HEK293 (cell line): ENCODE data around the gene SEMA3D.

ENCODE experiments used
- CTCF ChIA-PET: fragments of 350-600 bp; formaldehyde crosslinking; extraction: SDS; loops from one replicate; lab custom pipeline; 2021; ENCODE audit warnings: antibody characterized with exemption; lab: Yijun Ruan, JAX
- POLR2A ChIA-PET: fragments of 300-600 bp; formaldehyde crosslinking; extraction: SDS; loops from one replicate; lab custom pipeline; 2020; ENCODE audit warnings: antibody characterized with exemption, inconsistent platforms; lab: Yijun Ruan, JAX
- H3K27ac ChIP-seq: fragments of 200-500 bp; sonication (Bioruptor generic); 2 replicates; pipeline ENCODE4 v1.5.1; 2014; ENCODE audit warnings: low read depth, low read length, control low read depth, inconsistent platforms; ENCODE audit errors: extremely low read depth
- H3K36me3 ChIP-seq, 2 experiments: fragments of 200-500 bp in 1 of 2; sonication (Bioruptor generic) in 1 of 2; 1 replicate in 1 of 2; 2 replicates in 1 of 2; pipeline ENCODE4 v1.5.1; 2014 to 2017; ENCODE audit warnings: inconsistent platforms in 2 of 2, low read length in 2 of 2; ENCODE audit not compliant: control insufficient read depth in 2 of 2, insufficient read depth in 1 of 2
- H3K4me1 ChIP-seq: fragments of 200-500 bp; sonication (Bioruptor generic); 2 replicates; pipeline ENCODE4 v1.5.1; 2014; ENCODE audit warnings: mild to moderate bottlenecking, low read length, inconsistent platforms; ENCODE audit not compliant: control insufficient read depth, insufficient read depth
- H3K4me3 ChIP-seq: 2 replicates; pipeline ENCODE4 v1.5.1; 2011; ENCODE audit warnings: low read depth, mild to moderate bottlenecking, control low read depth, low read length, moderate library complexity
- H3K9me3 ChIP-seq: fragments of 200-500 bp; sonication (Bioruptor generic); 2 replicates; pipeline ENCODE4 v1.5.1; 2014; ENCODE audit warnings: low read depth, low read length, inconsistent platforms; ENCODE audit not compliant: control insufficient read depth, insufficient read depth
- BCL11B ChIP-seq: fragments of 450-650 bp; formaldehyde crosslinking; IDR thresholded peaks from 2 replicates; pipeline ENCODE4 v1.5.1; 2016; ENCODE audit warnings: low read depth, missing biosample characterization, missing genetic modification characterization
- EGR2 ChIP-seq: fragments of 450-650 bp; formaldehyde crosslinking; IDR thresholded peaks from 2 replicates; pipeline ENCODE4 v1.5.1; 2016; ENCODE audit warnings: low read depth, missing biosample characterization, missing genetic modification characterization
- GLI4 ChIP-seq: fragments of 450-650 bp; formaldehyde crosslinking; IDR thresholded peaks from 2 replicates; pipeline ENCODE4 v1.5.1; 2016; ENCODE audit warnings: missing biosample characterization, missing genetic modification characterization
- GLIS1 ChIP-seq: fragments of 450-650 bp; formaldehyde crosslinking; IDR thresholded peaks from 2 replicates; pipeline ENCODE4 v1.5.1; 2016; ENCODE audit warnings: missing biosample characterization, missing genetic modification characterization
- GLIS2 ChIP-seq: fragments of 450-650 bp; formaldehyde crosslinking; IDR thresholded peaks from 2 replicates; pipeline ENCODE4 v1.5.1; 2016; ENCODE audit warnings: missing biosample characterization, missing genetic modification characterization
- IKZF3 ChIP-seq: fragments of 450-650 bp; IDR thresholded peaks from 2 replicates; pipeline ENCODE4 v1.5.0; 2018; ENCODE audit warnings: missing biosample characterization, mild to moderate bottlenecking, missing genetic modification characterization, moderate library complexity
- KLF7 ChIP-seq: fragments of 450-650 bp; formaldehyde crosslinking; IDR thresholded peaks from 2 replicates; pipeline ENCODE4 v1.5.1; 2016; ENCODE audit warnings: missing biosample characterization, missing genetic modification characterization, borderline replicate concordance
- KLF9 ChIP-seq: fragments of 450-650 bp; formaldehyde crosslinking; IDR thresholded peaks from 2 replicates; pipeline ENCODE4 v1.5.1; 2016; ENCODE audit warnings: missing biosample characterization, missing genetic modification characterization, low read depth
- PRDM1 ChIP-seq: fragments of 450-650 bp; formaldehyde crosslinking; IDR thresholded peaks from 2 replicates; pipeline ENCODE4; 2016; ENCODE audit warnings: missing biosample characterization, missing genetic modification characterization
- SP3 ChIP-seq: fragments of 450-650 bp; formaldehyde crosslinking; IDR thresholded peaks from 2 replicates; pipeline ENCODE4 v1.5.1; 2016; ENCODE audit warnings: missing biosample characterization, missing genetic modification characterization
- ZBTB7A ChIP-seq: fragments of 450-650 bp; formaldehyde crosslinking; IDR thresholded peaks from 2 replicates; pipeline ENCODE4 v1.5.1; 2016; ENCODE audit warnings: low read depth, missing biosample characterization, missing genetic modification characterization
- ZFP41 ChIP-seq: fragments of 450-650 bp; formaldehyde crosslinking; IDR thresholded peaks from 2 replicates; pipeline ENCODE4 v1.5.1; 2016; ENCODE audit warnings: missing biosample characterization, missing genetic modification characterization, borderline replicate concordance
- ZFP69B ChIP-seq: fragments of 450-650 bp; formaldehyde crosslinking; IDR thresholded peaks from 2 replicates; pipeline ENCODE4 v1.5.1; 2016; ENCODE audit warnings: missing biosample characterization, missing genetic modification characterization
- ZNF121 ChIP-seq: fragments of 450-650 bp; formaldehyde crosslinking; IDR thresholded peaks from 2 replicates; pipeline ENCODE4 v1.5.1; 2016; ENCODE audit warnings: missing biosample characterization, missing genetic modification characterization
- ZNF133 ChIP-seq: fragments of 450-650 bp; formaldehyde crosslinking; IDR thresholded peaks from 2 replicates; pipeline ENCODE4 v1.5.1; 2016; ENCODE audit warnings: missing biosample characterization, missing genetic modification characterization
- ZNF24 ChIP-seq: fragments of 450-650 bp; formaldehyde crosslinking; IDR thresholded peaks from 2 replicates; pipeline ENCODE4 v1.5.1; 2016; ENCODE audit warnings: missing biosample characterization, missing genetic modification characterization
- ZNF433 ChIP-seq: fragments of 450-650 bp; formaldehyde crosslinking; IDR thresholded peaks from 2 replicates; pipeline ENCODE4 v1.5.1; 2016; ENCODE audit warnings: missing biosample characterization, missing genetic modification characterization, low read depth
- ZNF521 ChIP-seq: fragments of 450-650 bp; formaldehyde crosslinking; IDR thresholded peaks from 2 replicates; pipeline ENCODE4 v1.5.1; 2017; ENCODE audit warnings: missing biosample characterization, mild to moderate bottlenecking, missing genetic modification characterization
- ZNF677 ChIP-seq: fragments of 450-650 bp; IDR thresholded peaks from 2 replicates; pipeline ENCODE4 v1.5.0; 2018; ENCODE audit warnings: missing biosample characterization, mild to moderate bottlenecking, missing genetic modification characterization, moderate library complexity
- ZNF707 ChIP-seq: fragments of 450-650 bp; formaldehyde crosslinking; IDR thresholded peaks from 2 replicates; pipeline ENCODE4 v1.5.1; 2016; ENCODE audit warnings: missing biosample characterization, missing genetic modification characterization

Gene SEMA3D

DNA sequence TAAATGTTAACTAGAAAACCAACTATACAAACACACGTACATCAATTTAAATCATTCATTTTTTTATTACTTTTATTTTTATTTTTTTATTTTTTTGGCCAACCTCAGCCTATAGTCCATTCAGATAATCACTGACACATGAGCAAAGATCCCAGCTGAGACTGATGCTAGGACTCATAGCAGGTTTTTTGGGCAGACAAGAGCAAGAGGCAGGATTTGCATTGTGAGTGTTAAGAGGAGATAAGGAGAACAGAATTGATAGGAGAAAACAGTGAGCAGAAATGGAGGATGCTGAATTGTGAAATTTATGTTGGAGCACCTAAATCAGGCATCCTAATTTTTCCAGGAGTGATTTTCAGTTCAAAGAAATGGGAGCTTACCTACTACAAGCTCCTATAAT is 240.3 kb downstream of the SEMA3D start:
- CTCF ChIA-PET = interaction anchor here (0.7 kb wide), 1 partner anchor 884 kb away, joined by 3 read pairs; no protein-coding TSS in a partner anchor
- Histone ChIP-seq H3K4me3 (no peak overlapping the region), H3K27ac (no peak overlapping the region), H3K9me3 (no peaks in the 10 kb centered on the region), H3K36me3 (no peaks in the 10 kb centered on the region), H3K4me1 (no peaks in the 10 kb centered on the region)
- POLR2A ChIA-PET = no interaction called here
- TF ChIP-seq ZNF433 (tag by site-specific recombination) (no peak), ZNF24 (tag by site-specific recombination) (no peak), ZNF677 (tag by site-specific recombination) (no peak), IKZF3 (no peak), ZFP69B (tag by site-specific recombination) (no peak), KLF9 (tag by site-specific recombination) (no peak), EGR2 (tag by site-specific recombination) (no peak), ZNF121 (tag by site-specific recombination) (no peak), GLIS1 (tag by site-specific recombination) (no peak), BCL11B (tag by site-specific recombination) (no peak), ZNF707 (no peak), ZNF521 (tag by site-specific recombination) (no peak), GLI4 (no peak), PRDM1 (no peak), SP3 (no peak), KLF7 (tag by site-specific recombination) (no peak), ZBTB7A (tag by site-specific recombination) (no peak), GLIS2 (no peak), ZNF133 (tag by site-specific recombination) (no peak), ZFP41 (no peak)
